ENCODE results near the gene CASP5.

Gene CASP5

GRCh38 chr11:104967534-104968354 lies 55.2 kb downstream of the CASP5 start:
- no peak for DNase-seq (ENCODE audit: low read depth)

- no peak for DNase-seq (ENCODE audit: low read depth)
Measured at GRCh38 chr11:104965735-104966134, 57.2 kb downstream of the CASP5 start.

GRCh38 chr11:104964247-104964646 lies 58.7 kb downstream of the CASP5 start:
- DNase-seq (ENCODE audit: low read depth): no peak

- no peak for DNase-seq (ENCODE audit: low read depth)
Measured at GRCh38 chr11:104962852-104963251, 60.1 kb downstream of the CASP5 start.

GRCh38 chr11:104957280-104957679 lies 65.7 kb downstream of the CASP5 start:
- peak; percentile 43 for DNase-seq (ENCODE audit: low read depth)

- peak; percentile 46 for DNase-seq (ENCODE audit: low read depth)
Measured at GRCh38 chr11:104956528-104956927, 66.4 kb downstream of the CASP5 start.

GRCh38 chr11:104946907-104947306 lies 76.1 kb downstream of the CASP5 start:
- peak; percentile 59 for DNase-seq (ENCODE audit: low read depth)
